T-cell (primary cell): ENCODE measurements around the gene ZFYVE16. TPM values are rescaled to one million over a fixed set of nuclear protein-coding genes. Genes with fewer than 3 reads are reported as not detected.
"Not testable (repeated sequence)": the region's sequence is repeated elsewhere in the genome, so short reads cannot be mapped to it uniquely, and the experiment has no call there.

Experiments
- ATAC-seq, 4 experiments: fragments of 200-7000 bp in 3 of 4; fragments of 150-1000 bp in 1 of 4; cut with Tn5 transposase; replicated peaks in 1 of 4; 1 replicate in 3 of 4; 2 replicates in 1 of 4; pipeline ENCODE4 v1.10.0; 2021; ENCODE audit warnings: moderate library complexity in 3 of 4, mild to moderate bottlenecking in 2 of 4, moderate number of reproducible peaks in 1 of 4
- CTCF ChIA-PET, 2 donors: fragments of 300-600 bp; sonication (Branson Sonifier 250); formaldehyde crosslinking; loops; one replicate each; lab custom pipeline; 2022; ENCODE audit warnings: antibody characterized with exemption in 2 of 2; lab: Charles Lee
- POLR2A ChIA-PET, 2 donors: fragments of 300-600 bp; sonication (Branson Sonifier 250); formaldehyde crosslinking; loops; one replicate each; lab custom pipeline; 2022; ENCODE audit warnings: antibody characterized with exemption in 2 of 2; lab: Charles Lee
- DNase-seq, 35 experiments: peaks; one replicate each; pipeline versions ENCODE4 v3.0.0 to v3.0.0-alpha.2; 2013 to 2023
- H3K27ac ChIP-seq: one replicate; pipeline ENCODE4 v1.5.1; 2013; ENCODE audit warnings: low read length
- H3K27me3 ChIP-seq, 2 experiments: replicated peaks in 1 of 2; 1 replicate in 1 of 2; 2 replicates in 1 of 2; pipeline versions ENCODE4 v1.6.1 to v1.7.0; 2013; ENCODE audit warnings: low read length in 1 of 2, mixed read lengths in 1 of 2; ENCODE audit not compliant: control insufficient read depth in 2 of 2, insufficient read depth in 2 of 2; ENCODE audit errors: extremely low read depth in 1 of 2
- H3K36me3 ChIP-seq, 2 donors: 1 replicate in 1 of 2; 2 replicates in 1 of 2; pipeline versions ENCODE4 v1.6.1 to v1.7.0; 2013; ENCODE audit warnings: low read length in 1 of 2; ENCODE audit not compliant: control insufficient read depth in 2 of 2, insufficient read depth in 1 of 2; ENCODE audit errors: extremely low read depth in 1 of 2
- H3K4me1 ChIP-seq, 2 experiments: 1 replicate in 1 of 2; 2 replicates in 1 of 2; pipeline versions ENCODE4 v1.6.1 to v1.7.0; 2013; ENCODE audit warnings: low read length in 2 of 2, mixed read lengths in 1 of 2; ENCODE audit not compliant: insufficient read depth in 2 of 2, control insufficient read depth in 1 of 2; ENCODE audit errors: extremely low read depth in 1 of 2
- H3K4me3 ChIP-seq, 2 donors: 1 replicate in 1 of 2; 2 replicates in 1 of 2; pipeline versions ENCODE4 v1.5.1 to v1.7.0; 2013; ENCODE audit warnings: mild to moderate bottlenecking in 2 of 2, low read length in 1 of 2, moderate library complexity in 1 of 2; ENCODE audit not compliant: control insufficient read depth in 1 of 2; ENCODE audit errors: extremely low read depth in 1 of 2
- H3K9me3 ChIP-seq: 2 replicates; pipeline ENCODE4 v1.7.0; 2013
- H3K27ac Mint-ChIP-seq, 2 donors: one replicate each; pipeline ENCODE4 v1.8.0; 2020 to 2021; ENCODE audit warnings: mild to moderate bottlenecking in 2 of 2, mixed read lengths in 2 of 2
- H3K27me3 Mint-ChIP-seq, 2 donors: one replicate each; pipeline ENCODE4 v1.8.0; 2021 to 2022; ENCODE audit warnings: mixed read lengths in 2 of 2
- H3K36me3 Mint-ChIP-seq: one replicate; pipeline ENCODE4 v1.8.0; 2021; ENCODE audit warnings: mixed read lengths
- H3K4me1 Mint-ChIP-seq, 3 donors: one replicate each; pipeline ENCODE4 v1.8.0; 2020 to 2022; ENCODE audit warnings: mixed read lengths in 3 of 3, mild to moderate bottlenecking in 1 of 3
- H3K4me3 Mint-ChIP-seq, 3 donors: one replicate each; pipeline ENCODE4 v1.8.0; 2020 to 2022; ENCODE audit warnings: mild to moderate bottlenecking in 3 of 3, mixed read lengths in 3 of 3, moderate library complexity in 3 of 3
- H3K9me3 Mint-ChIP-seq, 3 donors: one replicate each; pipeline ENCODE4 v1.8.0; 2020 to 2022; ENCODE audit warnings: mixed read lengths in 3 of 3
- WGBS: methylation state at CpG from one replicate; pipeline ENCODE4 v1.1.5; 2013; ENCODE audit warnings: missing lambda C conversion rate; ENCODE audit not compliant: insufficient coverage; 5-methylcytosine and 5-hydroxymethylcytosine counted together
- total RNA-seq, 35 experiments: library from RNA in 6 of 35; stranded (reverse) in 6 of 35; fragments of 120-200 nt in 1 of 35; gene quantifications; one replicate each; pipeline versions ENCODE4 v1.2.1 to v1.2.4 and lab custom pipeline; 2013 to 2026

ZFYVE16 gene
- total RNA-seq, 5 donors from 2014 or later (not counting 1 experiment from before 2014, with no cell fraction given) = 14.6 to 17.9 (median 17.0) TPM

GRCh38 chr5:80466669-80467485, 59.0 kb downstream of the ZFYVE16 start:
- DNase-seq = no peak
- no peaks in the 10 kb centered on the region for H3K27me3 ChIP-seq
- Mint-ChIP-seq H3K36me3 (peaks cover 78% of the 10 kb centered on the region), H3K27ac (no peak overlapping the region), H3K27me3 (no peaks in the 10 kb centered on the region), H3K9me3 (peaks cover 15 to 41% (median 33%) of the 10 kb centered on the region in 3 donors), H3K4me3 (no peak overlapping the region), H3K4me1 (no peaks in the 10 kb centered on the region)
- H3K4me3 ChIP-seq = no peak overlapping the region
- CTCF ChIA-PET = no interaction called here
- H3K27ac ChIP-seq = no peak overlapping the region
- H3K4me1 ChIP-seq = no peaks in the 10 kb centered on the region
- POLR2A ChIA-PET = interaction anchor here in 1 of 2 donors (1.0 kb wide), 1 partner anchor 19 kb away, joined by 3 read pairs; no protein-coding TSS in a partner anchor
- peaks cover 2% of the 10 kb centered on the region for H3K9me3 ChIP-seq
- no peak for ATAC-seq
- 100% methylated on average over 1 of the region's 4 CpGs for WGBS
- peaks cover 8 to 20% of the 10 kb centered on the region in 2 donors for H3K36me3 ChIP-seq

- Mint-ChIP-seq H3K36me3 (peaks cover 77% of the 10 kb centered on the region), H3K9me3 (peaks cover 15 to 33% (median 24%) of the 10 kb centered on the region in 3 donors), H3K27me3 (no peaks in the 10 kb centered on the region), H3K4me3 (no peak overlapping the region), H3K27ac (no peak overlapping the region), H3K4me1 (no peaks in the 10 kb centered on the region)
- CTCF ChIA-PET = no interaction called here
- Histone ChIP-seq H3K27ac (no peak overlapping the region), H3K27me3 (no peaks in the 10 kb centered on the region), H3K9me3 (no peaks in the 10 kb centered on the region), H3K36me3 (peaks cover 4 to 16% of the 10 kb centered on the region in 2 donors), H3K4me3 (no peak overlapping the region), H3K4me1 (no peaks in the 10 kb centered on the region)
- WGBS = no CpG with 5 or more reads among the region's 1 CpG
- no peak for DNase-seq
- ATAC-seq = no peak
- POLR2A ChIA-PET = no interaction called here
Measured at GRCh38 chr5:80468131-80468530, 60.3 kb downstream of the ZFYVE16 start.

- H3K27me3 Mint-ChIP-seq, H3K9me3 ChIP-seq, H3K27me3 ChIP-seq, POLR2A ChIA-PET, DNase-seq, ATAC-seq, H3K27ac Mint-ChIP-seq, H3K27ac ChIP-seq, H3K4me1 ChIP-seq, H3K4me3 Mint-ChIP-seq, H3K4me3 ChIP-seq, CTCF ChIA-PET, H3K4me1 Mint-ChIP-seq: not testable (repeated sequence)
- peaks cover 4 to 29% of the 10 kb centered on the region in 2 donors for H3K36me3 ChIP-seq
- Mint-ChIP-seq H3K9me3 (peaks cover 8 to 17% (median 8%) of the 10 kb centered on the region in 3 donors), H3K36me3 (peaks cover 75% of the 10 kb centered on the region)
- WGBS = no CpG with 5 or more reads among the region's 2 CpGs
Measured at GRCh38 chr5:80470631-80471030, 62.8 kb downstream of the ZFYVE16 start.

GRCh38 chr5:80474929-80475328, 67.1 kb downstream of the ZFYVE16 start:
- no peak overlapping the region for H3K27ac Mint-ChIP-seq
- no peak overlapping the region for H3K4me3 Mint-ChIP-seq
- peaks cover 3 to 12% (median 4%) of the 10 kb centered on the region in 3 donors for H3K9me3 Mint-ChIP-seq
- ChIA-PET CTCF (no interaction called here), POLR2A (no interaction called here)
- no peak overlapping the region for H3K27ac ChIP-seq
- WGBS = no CpG with 5 or more reads among the region's 2 CpGs
- no peaks in the 10 kb centered on the region for H3K27me3 ChIP-seq
- no peaks in the 10 kb centered on the region for H3K9me3 ChIP-seq
- no peaks in the 10 kb centered on the region for H3K4me1 ChIP-seq
- H3K27me3 Mint-ChIP-seq = no peaks in the 10 kb centered on the region
- H3K4me3 ChIP-seq = no peak overlapping the region
- H3K36me3 ChIP-seq = peaks cover 9 to 21% of the 10 kb centered on the region in 2 donors
- DNase-seq = no peak
- H3K4me1 Mint-ChIP-seq = no peaks in the 10 kb centered on the region
- ATAC-seq = no peak
- peaks cover 61% of the 10 kb centered on the region for H3K36me3 Mint-ChIP-seq

GRCh38 chr5:80479713-80480112, 71.8 kb downstream of the ZFYVE16 start:
- Mint-ChIP-seq H3K36me3 (peaks cover 44% of the 10 kb centered on the region), H3K4me1 (no peaks in the 10 kb centered on the region), H3K4me3 (no peak overlapping the region), H3K27me3 (no peaks in the 10 kb centered on the region), H3K9me3 (peaks cover 0 to 14% (median 12%) of the 10 kb centered on the region in 3 donors), H3K27ac (no peak overlapping the region)
- ATAC-seq = no peak
- no peaks in the 10 kb centered on the region for H3K4me1 ChIP-seq
- ChIA-PET CTCF (interaction anchor here in 1 of 2 donors (0.7 kb wide), 1 partner anchor 1031 kb away, joined by 3 read pairs; no protein-coding TSS in a partner anchor), POLR2A (no interaction called here)
- H3K27ac ChIP-seq = no peak overlapping the region
- H3K27me3 ChIP-seq = no peaks in the 10 kb centered on the region
- H3K4me3 ChIP-seq = no peak overlapping the region
- no peak for DNase-seq
- H3K36me3 ChIP-seq = peaks cover 5 to 12% of the 10 kb centered on the region in 2 donors
- H3K9me3 ChIP-seq = no peaks in the 10 kb centered on the region

- Histone ChIP-seq H3K4me1 (no peaks in the 10 kb centered on the region), H3K4me3 (no peak overlapping the region), H3K27ac (no peak overlapping the region), H3K36me3 (peaks cover 5% of the 10 kb centered on the region in 2 donors), H3K27me3 (no peaks in the 10 kb centered on the region), H3K9me3 (no peaks in the 10 kb centered on the region)
- 83% methylated on average over 2 of the region's 2 CpGs for WGBS
- Mint-ChIP-seq H3K27ac (no peak overlapping the region), H3K4me1 (no peaks in the 10 kb centered on the region), H3K9me3 (peaks cover 0 to 14% (median 12%) of the 10 kb centered on the region in 3 donors), H3K36me3 (peaks cover 39% of the 10 kb centered on the region), H3K4me3 (no peak overlapping the region), H3K27me3 (no peaks in the 10 kb centered on the region)
- ATAC-seq = no peak
- ChIA-PET CTCF (no interaction called here), POLR2A (no interaction called here)
- DNase-seq = no peak
Measured at GRCh38 chr5:80480354-80480753, 72.5 kb downstream of the ZFYVE16 start.
